RPMI7951 (cell line): Measurements from ENCODE around the gene HYAL1. TPM values are rescaled to one million over a fixed set of nuclear protein-coding genes. Genes with fewer than 3 reads are reported as not detected.
"Not testable (repeated sequence)": the region's sequence is repeated elsewhere in the genome, so short reads cannot be mapped to it uniquely, and the experiment has no call there.

ENCODE experiments used
- DNase-seq: peaks from one replicate; pipeline ENCODE4 v3.0.0-alpha.2; 2012; ENCODE audit warnings: low read depth
- total RNA-seq: library from RNA; depleted of rRNA; stranded (reverse); fragments of >200 nt; shearing (Covaris generic); gene quantifications from 2 replicates; pipeline ENCODE4 v1.2.3, GENCODE V29; 2014

Gene HYAL1
- total RNA-seq, 1 experiment from 2014 or later: 0.72 TPM

DNA sequence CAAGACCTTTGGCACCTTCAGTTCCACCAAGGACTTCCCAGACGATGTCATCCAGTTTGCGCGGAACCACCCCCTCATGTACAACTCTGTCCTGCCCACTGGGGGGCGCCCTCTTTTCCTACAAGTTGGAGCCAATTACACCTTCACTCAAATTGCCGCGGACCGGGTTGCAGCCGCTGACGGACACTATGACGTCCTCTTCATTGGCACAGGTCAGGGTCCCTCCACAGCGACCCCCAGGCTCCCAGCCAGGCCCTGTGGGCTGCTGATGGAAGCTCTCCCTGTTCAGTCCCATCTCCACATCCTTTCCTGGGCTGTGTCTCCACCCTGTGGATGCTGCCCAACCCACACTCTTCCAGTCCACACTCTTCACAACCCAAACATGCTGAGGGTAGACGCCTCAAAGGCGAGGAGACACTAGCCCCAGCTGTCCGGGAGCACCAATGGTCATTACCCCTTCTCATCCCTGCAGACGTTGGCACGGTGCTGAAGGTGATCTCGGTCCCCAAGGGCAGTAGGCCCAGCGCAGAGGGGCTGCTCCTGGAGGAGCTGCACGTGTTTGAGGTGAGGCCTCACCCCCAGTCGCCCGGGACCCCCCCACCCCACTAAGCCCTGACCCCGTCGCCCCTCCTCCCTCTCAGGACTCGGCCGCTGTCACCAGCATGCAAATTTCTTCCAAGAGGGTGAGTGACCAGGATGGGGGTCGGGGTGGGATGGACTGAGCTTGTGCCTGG lies 28.8 kb downstream of the HYAL1 start:
- peak; percentile 45 for DNase-seq

DNA sequence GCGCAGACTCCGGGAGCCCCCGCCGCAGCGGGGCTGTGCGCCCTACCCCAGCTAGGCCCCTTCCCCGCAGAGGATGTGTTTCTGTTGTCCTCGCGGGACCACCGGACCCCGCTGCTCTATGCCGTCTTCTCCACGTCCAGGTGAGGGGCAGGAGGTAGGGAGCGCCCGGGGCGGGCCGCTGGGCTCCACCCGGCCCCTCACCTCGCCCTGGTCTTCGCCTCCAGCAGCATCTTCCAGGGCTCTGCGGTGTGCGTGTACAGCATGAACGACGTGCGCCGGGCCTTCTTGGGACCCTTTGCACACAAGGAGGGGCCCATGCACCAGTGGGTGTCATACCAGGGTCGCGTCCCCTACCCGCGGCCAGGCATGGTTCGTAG lies 29.7 kb downstream of the HYAL1 start:
- DNase-seq: no peak

DNA sequence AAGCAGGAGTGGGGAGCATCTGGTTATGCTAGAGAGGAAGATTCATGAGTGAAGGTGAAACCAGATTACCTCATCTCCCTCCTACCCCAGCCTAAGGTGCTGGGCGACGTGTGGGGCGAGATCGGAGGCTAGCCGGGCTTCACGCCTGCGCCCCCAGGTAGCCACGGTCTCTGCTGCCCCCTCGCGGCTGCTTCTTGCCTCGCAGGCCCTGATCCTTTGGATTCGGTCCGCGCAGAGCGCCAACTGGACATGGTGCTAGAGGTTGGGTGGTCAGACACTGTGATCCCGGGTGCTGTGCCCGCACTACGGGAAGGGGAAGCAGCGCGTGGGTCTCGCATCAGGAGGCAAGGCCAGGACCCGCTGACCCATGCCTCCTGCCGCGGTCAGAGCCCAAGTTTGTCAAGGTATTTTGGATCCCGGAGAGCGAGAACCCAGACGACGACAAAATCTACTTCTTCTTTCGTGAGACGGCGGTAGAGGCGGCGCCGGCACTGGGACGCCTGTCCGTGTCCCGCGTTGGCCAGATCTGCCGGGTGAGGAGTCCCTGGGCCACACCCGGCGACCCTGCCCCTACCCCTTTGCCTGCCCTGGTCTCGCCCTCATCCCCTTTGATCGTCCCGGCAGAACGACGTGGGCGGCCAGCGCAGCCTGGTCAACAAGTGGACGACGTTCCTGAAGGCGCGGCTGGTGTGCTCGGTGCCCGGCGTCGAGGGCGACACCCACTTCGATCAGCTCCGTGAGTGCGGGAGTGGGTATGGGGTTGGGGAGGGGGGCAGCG lies 30.3 kb downstream of the HYAL1 start:
- peak; percentile 70 for DNase-seq

DNA sequence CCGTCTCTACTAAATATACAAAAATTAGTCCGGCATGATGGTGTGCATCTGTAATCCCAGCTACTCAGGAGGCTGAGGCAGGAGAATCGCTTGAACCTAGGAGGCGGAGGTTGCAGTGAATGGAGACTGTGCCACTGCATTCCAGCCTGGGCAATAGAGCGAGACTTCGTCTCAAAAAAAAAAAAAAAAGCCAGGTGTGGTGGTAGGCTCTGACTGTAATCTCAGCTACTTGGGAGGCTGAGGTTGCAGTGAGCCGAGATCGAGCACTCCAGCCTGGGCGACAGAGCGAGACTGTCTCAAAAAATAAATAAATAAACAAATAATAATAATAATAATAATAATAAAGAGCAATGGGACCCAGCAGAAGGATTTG lies 30.9 kb downstream of the HYAL1 start:
- DNase-seq: not testable (repeated sequence)

DNA sequence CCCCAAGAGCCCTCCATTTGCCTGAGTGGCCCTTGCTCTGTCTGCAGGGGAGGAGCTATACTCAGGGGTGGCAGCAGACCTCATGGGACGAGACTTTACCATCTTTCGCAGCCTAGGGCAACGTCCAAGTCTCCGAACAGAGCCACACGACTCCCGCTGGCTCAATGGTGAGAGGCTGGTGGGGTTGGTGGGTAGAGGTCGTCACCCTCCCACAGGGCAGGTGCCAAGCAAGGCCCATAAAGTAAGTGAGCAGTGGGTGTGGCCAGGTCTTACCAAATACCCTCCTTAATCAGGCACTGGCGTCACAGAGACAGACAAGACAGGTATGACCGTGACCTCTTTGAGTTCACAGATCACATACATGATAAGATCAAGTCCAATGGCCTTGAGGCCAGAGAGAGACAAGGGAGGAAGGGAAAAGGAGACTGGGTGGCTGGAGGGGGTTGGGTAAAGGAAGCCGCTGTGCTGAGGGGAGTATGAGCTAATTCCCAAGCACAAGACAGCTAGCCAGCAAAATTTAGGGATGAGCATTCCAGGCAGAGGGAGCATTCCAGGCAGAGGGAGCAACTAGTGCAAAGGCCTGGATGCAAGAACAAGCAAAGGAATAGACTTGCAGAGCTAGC lies 31.9 kb downstream of the HYAL1 start:
- DNase-seq: no peak

DNA sequence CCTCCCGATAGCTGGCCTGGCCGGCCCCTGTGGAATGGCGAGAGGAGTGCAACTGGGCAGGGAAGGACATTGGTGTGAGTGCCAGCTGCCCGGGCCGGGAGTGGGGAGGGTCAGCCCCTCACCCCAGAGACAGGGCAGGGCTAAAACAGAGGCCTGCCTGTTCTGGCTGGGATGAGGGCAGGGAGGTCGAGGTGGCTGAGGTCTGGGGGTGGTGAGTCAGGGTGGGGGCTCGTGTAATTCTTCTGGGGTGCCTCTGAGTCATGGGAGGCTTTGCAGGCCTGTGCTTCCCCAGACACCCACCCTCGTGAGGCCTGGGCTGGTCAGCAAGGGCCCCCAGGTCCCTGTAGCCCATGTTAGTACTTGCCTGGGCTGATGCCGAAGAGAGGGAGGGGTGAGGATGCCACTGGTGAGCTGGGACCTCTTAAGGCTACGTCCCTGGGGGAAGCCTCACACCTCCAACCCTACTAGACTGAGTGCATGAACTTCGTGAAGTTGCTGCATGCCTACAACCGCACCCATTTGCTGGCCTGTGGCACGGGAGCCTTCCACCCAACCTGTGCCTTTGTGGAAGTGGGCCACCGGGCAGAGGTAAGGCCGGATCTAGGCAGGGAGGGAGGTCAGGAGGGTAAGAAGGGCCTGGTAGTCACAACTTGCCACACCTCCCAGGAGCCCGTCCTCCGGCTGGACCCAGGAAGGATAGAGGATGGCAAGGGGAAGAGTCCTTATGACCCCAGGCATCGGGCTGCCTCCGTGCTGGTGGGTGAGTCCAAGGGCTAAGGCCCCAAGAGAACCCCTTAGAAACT lies 32.8 kb downstream of the HYAL1 start:
- DNase-seq: peak; percentile 28

DNA sequence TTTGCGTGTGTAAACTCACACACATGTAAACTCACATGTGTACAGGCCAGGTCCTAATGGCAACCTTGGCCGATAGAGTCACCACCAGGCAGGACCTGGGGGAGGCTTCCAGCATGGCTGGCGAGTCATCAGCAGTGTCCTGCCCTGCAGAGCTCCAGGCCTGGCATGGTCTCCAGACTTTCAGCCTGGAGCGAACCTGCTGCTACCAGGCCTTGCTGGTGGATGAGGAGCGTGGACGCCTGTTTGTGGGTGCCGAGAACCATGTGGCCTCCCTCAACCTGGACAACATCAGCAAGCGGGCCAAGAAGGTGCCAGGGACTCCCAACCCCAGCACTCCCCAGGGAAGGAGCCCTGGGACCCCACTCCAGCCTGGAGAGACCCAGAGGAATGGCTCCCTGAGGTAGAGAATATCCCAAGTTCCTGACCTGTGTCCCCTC lies 33.4 kb downstream of the HYAL1 start:
- DNase-seq: peak; percentile 68

DNA sequence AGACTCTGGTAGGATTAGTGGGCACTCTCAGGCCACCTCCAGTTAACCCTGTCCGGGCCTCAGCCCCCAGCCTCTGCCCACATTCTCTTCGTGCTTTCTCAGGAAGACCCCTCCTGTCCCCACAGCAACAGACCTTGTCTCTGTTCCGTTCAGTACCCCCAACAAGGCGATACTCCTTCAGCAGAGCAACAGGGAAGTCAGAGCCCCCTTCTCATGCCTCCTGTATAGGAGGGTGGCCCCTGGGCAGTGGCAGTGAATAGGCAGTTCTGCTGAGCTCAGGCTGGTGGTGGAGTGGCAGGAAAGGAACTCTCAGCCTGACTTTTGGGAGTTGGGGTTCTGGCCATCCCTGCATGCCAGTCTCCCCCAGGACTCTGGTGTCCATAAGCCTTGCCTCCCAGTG lies 33.9 kb downstream of the HYAL1 start:
- DNase-seq: no peak

DNA sequence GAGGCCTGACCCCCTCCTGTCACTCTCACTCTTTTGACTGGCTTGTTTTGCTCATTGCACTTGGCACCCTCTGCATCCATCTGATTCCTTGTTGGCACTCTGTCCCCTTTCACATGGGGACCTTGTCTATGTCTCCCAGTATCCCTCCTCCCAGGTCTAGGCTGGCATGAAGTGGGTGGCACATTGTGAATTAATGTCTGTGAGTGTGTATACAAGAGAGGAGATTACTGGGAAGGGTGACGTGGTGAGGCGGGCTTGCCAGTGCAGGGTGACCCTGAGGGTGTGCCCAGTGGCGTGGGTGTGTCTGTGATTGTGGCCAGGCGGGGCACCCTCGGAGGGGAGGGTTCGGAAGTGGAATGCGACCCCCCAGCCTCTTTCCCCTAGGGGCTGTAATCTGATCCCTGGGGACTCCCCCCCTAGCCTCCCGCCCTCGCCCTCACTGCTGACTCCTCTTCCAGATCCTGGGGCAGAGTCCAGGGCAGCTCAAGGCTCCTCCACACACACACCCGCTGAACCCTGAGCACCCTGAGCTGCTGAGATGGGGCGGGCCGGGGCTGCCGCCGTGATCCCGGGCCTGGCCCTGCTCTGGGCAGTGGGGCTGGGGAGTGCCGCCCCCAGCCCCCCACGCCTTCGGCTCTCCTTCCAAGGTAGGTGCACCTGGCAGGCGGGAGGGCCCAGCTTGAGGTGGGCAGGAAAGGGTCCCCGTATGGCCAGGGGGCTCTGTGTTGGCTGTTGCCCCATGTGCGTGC lies 34.5 kb downstream of the HYAL1 start, which contains the start of gene SEMA3B:
TSS of gene SEMA3B (plus strand) at position 445 of the 749 bp plus-strand sequence. CDS start at position 539, 94 bp downstream.
- peak; percentile 85 for DNase-seq

DNA sequence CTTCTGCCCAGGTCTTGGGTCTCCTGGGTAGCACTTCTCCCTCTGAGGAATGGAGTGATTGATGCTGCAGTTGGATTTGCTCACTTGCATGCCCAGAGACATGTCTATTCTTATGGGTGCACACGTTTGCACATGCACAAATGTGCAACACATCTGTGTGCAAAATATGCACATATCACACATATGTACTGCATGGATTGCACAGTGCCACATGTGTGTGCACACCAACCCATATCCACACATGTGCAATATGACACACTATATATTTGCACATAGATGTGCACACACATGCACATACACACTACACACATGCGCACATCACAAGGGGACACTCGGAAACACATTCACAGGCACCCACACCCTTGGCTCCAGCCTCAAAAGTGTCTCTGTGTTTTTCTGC lies 35.1 kb downstream of the HYAL1 start:
- no peak for DNase-seq

DNA sequence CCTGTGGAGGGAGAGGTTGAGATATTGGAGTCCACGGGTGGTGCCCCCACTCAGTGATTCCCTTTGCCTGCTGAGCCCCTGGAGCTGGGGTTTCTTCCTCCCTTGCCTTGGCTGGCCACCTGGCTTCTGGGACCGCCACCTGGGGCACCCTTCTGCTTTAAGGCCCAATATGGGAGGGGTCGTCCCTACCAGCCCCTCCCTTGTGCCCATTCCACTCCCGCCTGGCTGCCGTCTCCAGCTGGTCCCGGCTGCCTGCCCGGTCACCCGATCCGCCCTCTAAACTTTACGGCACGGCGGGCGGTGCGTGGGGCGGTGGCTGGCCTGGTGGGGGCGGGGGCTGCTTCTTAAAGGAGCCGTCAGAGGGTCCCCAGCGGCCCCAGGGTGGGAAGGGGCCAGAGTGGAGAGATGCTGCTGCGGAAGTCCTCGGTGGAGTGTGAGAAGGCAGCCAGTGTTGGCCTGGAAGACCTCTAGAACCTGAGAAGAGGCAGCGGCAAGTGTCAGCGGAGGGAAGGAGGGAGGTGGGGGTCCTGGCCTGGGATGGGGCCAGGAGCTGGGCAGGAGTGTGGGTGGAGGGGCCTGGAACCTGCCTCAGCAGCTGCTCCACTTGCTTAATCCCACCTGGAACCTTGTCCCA lies 36.0 kb downstream of the HYAL1 start:
- DNase-seq: no peak

DNA sequence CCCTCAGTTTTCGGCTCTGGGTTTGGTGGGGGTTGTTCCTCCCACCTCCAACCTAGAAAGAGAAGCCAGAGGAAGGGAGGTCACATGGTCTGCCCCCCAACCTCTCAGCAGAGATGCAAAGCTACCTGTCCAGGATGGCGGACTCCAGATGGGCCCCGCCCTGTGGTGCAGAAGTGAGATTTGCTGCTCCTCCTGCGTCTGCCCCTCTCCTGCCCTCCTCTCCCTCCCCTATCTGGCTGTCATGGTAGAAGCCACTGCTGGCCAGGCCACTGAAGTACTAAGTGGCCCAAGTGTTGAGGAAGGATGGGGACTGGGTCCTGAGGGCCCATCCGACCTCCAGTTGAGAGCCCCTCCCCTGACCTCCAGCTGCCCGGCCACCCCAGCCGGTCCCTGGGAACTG lies 36.5 kb downstream of the HYAL1 start:
- DNase-seq: no peak

DNA sequence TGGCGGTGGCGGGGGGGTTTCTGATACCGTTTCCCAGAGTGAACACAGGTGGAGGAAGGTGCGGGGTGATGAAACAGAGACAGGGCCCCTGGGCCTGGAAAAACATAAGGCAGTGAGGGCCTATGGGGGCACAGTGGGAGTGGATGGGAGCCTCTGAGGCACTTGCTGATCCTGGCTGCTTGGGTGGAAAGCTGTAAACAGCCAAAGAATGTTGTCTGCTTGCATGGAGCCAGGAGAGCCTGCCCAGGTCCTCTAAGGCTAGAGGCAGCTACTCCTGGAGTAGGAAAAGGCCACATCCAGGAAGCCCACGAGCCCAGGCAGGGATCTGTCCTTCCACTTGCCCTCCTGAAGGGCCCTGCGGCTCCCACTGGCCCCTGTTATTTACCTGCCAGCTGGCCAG lies 37.4 kb downstream of the HYAL1 start:
- DNase-seq: no peak

DNA sequence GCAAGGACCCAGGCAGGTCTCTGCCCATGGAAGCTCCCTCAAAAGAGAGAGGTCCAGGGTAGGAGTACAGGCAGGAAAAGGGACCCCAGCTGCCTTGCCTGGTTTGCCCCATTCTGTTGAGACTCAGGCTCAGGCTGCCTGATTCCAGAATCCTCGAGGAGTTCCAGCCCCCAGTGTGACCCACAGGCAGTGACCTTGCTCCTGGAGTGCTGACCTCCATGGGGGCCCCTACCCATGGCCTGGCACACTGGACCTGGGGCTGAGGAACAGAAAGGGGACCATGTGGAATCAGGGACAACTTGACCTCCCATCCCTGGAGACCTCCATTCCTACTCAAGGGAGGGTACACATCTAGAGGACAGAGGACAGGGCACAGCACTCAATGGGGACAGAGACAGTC lies 37.8 kb downstream of the HYAL1 start:
- no peak for DNase-seq

DNA sequence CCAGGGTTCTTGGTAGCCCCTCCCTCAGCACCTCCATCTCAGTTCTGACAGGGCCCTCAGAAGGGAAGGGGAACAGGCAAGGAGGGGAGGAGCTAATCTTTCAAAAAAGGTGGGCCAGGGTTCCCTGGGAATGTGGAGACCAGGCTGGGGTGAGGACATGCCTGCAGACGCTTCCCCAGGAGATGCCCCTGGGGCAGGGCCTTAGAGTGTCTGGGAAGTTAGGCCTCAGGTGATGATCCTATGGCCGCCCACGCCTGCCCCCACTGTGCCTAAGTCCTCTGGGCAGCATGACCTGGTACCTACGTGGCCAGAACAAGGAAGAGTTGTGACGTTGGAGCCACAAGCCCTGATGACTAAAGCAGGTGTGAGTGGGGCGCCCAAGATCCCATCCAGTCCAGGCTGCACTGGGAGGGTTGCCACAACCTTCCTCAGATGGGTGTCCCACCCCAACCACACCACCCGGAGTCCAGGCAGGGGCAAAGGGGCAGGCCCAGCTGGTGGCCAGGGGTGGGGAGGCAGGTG lies 38.3 kb downstream of the HYAL1 start:
- DNase-seq: no peak

DNA sequence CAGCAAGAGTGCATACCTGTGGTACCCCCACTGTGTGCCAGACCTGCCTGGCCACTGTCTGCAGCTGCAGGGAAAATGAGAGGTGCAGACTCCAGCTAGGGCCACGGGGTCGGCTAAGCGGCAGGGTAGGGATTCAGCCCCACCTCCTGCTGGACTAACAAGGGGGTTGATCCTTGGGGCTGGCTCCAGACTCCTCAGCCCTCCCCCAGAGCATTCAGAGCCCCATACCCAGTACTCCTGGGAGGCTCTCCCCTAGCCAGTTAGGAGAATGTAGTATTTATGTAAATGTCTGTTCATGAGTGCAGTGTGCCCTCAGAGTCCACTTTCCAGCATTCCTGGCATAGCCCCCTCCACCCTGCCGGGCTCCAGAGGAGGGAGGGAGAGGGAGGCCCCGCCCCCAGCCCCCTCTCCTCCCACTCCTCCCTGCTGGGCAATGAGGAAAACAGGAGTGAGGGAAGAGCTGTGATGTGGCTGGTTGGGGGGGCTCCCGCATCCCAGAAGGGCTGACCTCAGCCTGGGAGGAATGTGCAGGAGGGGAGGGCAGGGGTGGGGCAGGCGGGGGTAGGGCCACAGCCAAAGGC lies 38.9 kb downstream of the HYAL1 start:
- DNase-seq: peak; percentile 72

DNA sequence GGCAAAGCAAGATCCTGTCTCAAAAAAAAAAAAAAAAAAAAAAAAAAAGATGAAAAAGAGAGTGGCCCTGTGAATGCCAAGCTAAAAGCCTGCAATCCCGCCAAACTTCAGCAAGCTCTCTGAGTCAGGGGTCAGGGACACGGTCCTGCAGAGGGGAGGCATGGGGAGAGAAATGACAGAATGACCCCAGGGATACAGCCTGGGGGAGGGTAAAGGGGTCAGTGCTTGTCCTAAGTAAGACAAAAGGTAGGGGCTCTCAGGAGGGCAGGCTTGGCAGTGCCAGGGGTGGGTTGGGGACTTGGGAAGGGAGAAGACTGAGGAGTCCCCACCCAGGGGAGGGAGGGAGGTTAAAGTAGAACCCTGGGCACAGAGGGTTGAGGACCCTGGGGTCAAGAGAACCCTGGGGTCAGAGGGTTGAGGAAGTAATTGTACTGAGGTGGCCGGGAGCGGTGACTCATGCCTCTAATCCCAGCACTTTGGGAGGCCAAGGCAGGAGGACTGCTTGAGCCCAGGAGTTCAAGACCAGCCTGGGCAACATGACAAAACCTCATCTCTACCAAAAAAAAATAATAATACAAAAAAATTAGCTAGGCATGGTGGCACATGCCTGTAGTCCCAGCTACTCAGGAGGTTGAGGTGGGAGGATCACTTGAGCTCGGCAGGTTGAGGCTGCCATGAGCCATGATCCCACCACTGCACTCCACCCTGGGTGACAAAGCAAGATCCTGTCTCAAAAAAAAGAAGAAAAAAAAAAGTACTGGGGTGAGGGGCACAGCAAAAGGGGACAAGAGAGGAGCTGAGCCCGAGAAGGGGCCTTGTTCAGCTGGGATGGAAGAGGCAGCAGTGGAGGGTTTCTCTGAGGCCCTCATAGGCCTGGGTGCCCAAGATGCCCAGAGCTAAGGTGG lies 39.6 kb downstream of the HYAL1 start:
- DNase-seq: no peak

DNA sequence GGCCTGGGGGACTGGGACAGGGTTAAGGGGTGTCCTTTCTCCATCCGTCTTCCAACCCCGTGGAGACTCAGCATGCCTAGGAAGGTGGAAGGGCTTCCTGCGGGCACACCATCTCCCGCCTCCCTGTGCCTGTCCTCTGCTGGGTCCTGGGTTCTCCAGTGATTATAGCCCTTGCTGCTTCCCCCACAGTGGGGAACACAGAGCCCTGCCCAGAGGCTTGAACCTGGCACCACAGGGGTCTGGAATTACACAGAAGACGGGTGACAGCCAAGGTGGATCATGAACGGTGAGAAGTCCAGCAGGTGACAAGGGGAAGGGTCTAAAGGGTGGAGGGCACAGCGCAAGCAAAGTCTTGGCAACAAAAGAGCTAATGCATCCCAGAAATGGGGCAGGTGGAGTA lies 40.6 kb downstream of the HYAL1 start:
- DNase-seq: no peak

DNA sequence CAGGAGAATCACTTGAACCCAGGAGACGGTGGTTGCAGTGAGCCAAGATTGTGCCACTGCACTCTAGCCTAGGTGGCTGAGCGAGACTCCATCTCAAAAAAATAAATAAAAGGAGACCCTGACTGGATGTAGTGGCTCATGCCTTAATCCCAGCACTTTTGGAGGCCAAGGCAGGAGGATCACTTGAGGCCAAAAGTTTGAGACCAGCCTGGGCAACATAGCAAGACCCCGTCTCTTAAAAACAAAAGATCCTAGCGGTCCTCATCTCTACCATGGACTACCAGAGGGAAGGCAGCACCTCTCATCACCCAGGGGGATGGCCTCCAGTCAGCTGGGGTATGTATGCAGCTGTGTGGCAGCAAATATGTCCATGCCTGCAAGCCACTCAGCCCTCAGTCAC lies 41.2 kb downstream of the HYAL1 start:
- not testable (repeated sequence) for DNase-seq
